Endothelial cell (in vitro differentiated cells): ENCODE data around the gene ANKS1B. TPM values are rescaled to one million over a fixed set of nuclear protein-coding genes. Genes with fewer than 3 reads are reported as not detected.

Experiments used
- DNase-seq: peaks from one replicate; pipeline ENCODE4 v3.0.0; 2021; ENCODE audit warnings: low spot score
- H3K27ac Mint-ChIP-seq: one replicate; pipeline ENCODE4 v1.8.0; 2021; ENCODE audit warnings: mixed read lengths, inconsistent platforms; ENCODE audit not compliant: unreplicated experiment
- H3K27me3 Mint-ChIP-seq: one replicate; pipeline ENCODE4 v1.8.0; 2021; ENCODE audit warnings: mild to moderate bottlenecking, moderate library complexity, mixed read lengths, inconsistent platforms; ENCODE audit not compliant: unreplicated experiment
- H3K36me3 Mint-ChIP-seq: one replicate; pipeline ENCODE4 v1.8.0; 2021; ENCODE audit warnings: mild to moderate bottlenecking, low read depth, mixed read lengths, inconsistent platforms; ENCODE audit not compliant: unreplicated experiment
- H3K4me1 Mint-ChIP-seq: one replicate; pipeline ENCODE4 v1.8.0; 2021; ENCODE audit warnings: mild to moderate bottlenecking, mixed read lengths, inconsistent platforms; ENCODE audit not compliant: unreplicated experiment
- H3K4me3 Mint-ChIP-seq: one replicate; pipeline ENCODE4 v1.8.0; 2021; ENCODE audit warnings: mild to moderate bottlenecking, mixed read lengths, inconsistent platforms; ENCODE audit not compliant: unreplicated experiment
- H3K9me3 Mint-ChIP-seq: one replicate; pipeline ENCODE4 v1.8.0; 2021; ENCODE audit warnings: mixed read lengths, inconsistent platforms; ENCODE audit not compliant: unreplicated experiment
- total RNA-seq: library from RNA; stranded (reverse); fragmentation: NEBNext Ultra II Directional; extraction: Animal tissue kit (Norgen Biotek cat#: 25700); gene quantifications from one replicate; pipeline ENCODE4 v1.2.1, GENCODE V29; 2021; ENCODE audit not compliant: unreplicated experiment
- TF ChIP-seq, protein P1 (sequence below): fragments of 200-600 bp; sonication (generic); IDR thresholded peaks from one replicate; pipeline ENCODE4 v1.5.0; 2021; ENCODE audit warnings: antibody characterized with exemption; ENCODE audit not compliant: unreplicated experiment

The ANKS1B gene
- total RNA-seq, 1 donor from 2014 or later = 2.6 TPM

- no peaks in the 10 kb centered on the region for H3K4me1 Mint-ChIP-seq
- no peaks in the 10 kb centered on the region for H3K27me3 Mint-ChIP-seq
- H3K4me3 Mint-ChIP-seq = no peak overlapping the region
- no peaks in the 10 kb centered on the region for H3K9me3 Mint-ChIP-seq
- H3K27ac Mint-ChIP-seq = no peak overlapping the region
- no peak for DNase-seq
- TF ChIP-seq, protein P1, sequence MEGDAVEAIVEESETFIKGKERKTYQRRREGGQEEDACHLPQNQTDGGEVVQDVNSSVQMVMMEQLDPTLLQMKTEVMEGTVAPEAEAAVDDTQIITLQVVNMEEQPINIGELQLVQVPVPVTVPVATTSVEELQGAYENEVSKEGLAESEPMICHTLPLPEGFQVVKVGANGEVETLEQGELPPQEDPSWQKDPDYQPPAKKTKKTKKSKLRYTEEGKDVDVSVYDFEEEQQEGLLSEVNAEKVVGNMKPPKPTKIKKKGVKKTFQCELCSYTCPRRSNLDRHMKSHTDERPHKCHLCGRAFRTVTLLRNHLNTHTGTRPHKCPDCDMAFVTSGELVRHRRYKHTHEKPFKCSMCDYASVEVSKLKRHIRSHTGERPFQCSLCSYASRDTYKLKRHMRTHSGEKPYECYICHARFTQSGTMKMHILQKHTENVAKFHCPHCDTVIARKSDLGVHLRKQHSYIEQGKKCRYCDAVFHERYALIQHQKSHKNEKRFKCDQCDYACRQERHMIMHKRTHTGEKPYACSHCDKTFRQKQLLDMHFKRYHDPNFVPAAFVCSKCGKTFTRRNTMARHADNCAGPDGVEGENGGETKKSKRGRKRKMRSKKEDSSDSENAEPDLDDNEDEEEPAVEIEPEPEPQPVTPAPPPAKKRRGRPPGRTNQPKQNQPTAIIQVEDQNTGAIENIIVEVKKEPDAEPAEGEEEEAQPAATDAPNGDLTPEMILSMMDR = no peak
- H3K36me3 Mint-ChIP-seq = no peaks in the 10 kb centered on the region
Observed at GRCh38 chr12:99027055-99027393, 957.7 kb downstream of the ANKS1B start.

- TF ChIP-seq, protein P1 = no peak
- Mint-ChIP-seq H3K9me3 (no peaks in the 10 kb centered on the region), H3K4me3 (no peak overlapping the region), H3K27me3 (no peaks in the 10 kb centered on the region), H3K27ac (no peak overlapping the region), H3K36me3 (no peaks in the 10 kb centered on the region), H3K4me1 (no peaks in the 10 kb centered on the region)
- DNase-seq = no peak
Observed at GRCh38 chr12:99026332-99027054, 958.2 kb downstream of the ANKS1B start.

GRCh38 chr12:99024870-99025269 is 959.9 kb downstream of the ANKS1B start:
- no peak overlapping the region for H3K27ac Mint-ChIP-seq
- H3K9me3 Mint-ChIP-seq = no peaks in the 10 kb centered on the region
- TF ChIP-seq, protein P1 = no peak
- no peak for DNase-seq
- no peaks in the 10 kb centered on the region for H3K4me1 Mint-ChIP-seq
- H3K36me3 Mint-ChIP-seq = no peaks in the 10 kb centered on the region
- H3K4me3 Mint-ChIP-seq = no peak overlapping the region
- no peaks in the 10 kb centered on the region for H3K27me3 Mint-ChIP-seq

DNA sequence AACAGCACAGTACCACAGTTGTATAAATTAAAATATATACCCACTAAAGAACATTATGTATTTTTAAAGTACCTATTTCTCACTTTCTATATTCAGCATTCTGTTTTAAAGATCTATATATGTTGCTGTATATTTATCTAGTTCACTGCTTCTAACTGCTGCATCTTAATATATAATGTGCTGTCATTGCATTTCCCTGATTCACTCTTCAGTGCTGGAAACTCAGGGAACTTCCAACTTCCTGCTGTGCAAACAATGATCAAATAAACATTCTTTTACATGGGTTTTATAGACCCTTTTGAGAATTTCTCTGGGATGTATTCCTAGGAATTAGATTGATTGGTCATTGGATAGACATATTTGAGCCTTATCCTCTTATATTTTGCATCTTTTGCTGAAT is 960.5 kb downstream of the ANKS1B start:
- H3K4me3 Mint-ChIP-seq = no peak overlapping the region
- TF ChIP-seq, protein P1 = no peak
- H3K27ac Mint-ChIP-seq = no peak overlapping the region
- no peaks in the 10 kb centered on the region for H3K27me3 Mint-ChIP-seq
- H3K36me3 Mint-ChIP-seq = no peaks in the 10 kb centered on the region
- no peaks in the 10 kb centered on the region for H3K4me1 Mint-ChIP-seq
- DNase-seq = no peak
- no peaks in the 10 kb centered on the region for H3K9me3 Mint-ChIP-seq

GRCh38 chr12:99020871-99021270 is 963.9 kb downstream of the ANKS1B start:
- H3K36me3 Mint-ChIP-seq = no peaks in the 10 kb centered on the region
- H3K4me3 Mint-ChIP-seq = no peak overlapping the region
- DNase-seq = no peak
- TF ChIP-seq, protein P1 = no peak
- H3K9me3 Mint-ChIP-seq = no peaks in the 10 kb centered on the region
- H3K27me3 Mint-ChIP-seq = no peaks in the 10 kb centered on the region
- H3K27ac Mint-ChIP-seq = no peak overlapping the region
- no peaks in the 10 kb centered on the region for H3K4me1 Mint-ChIP-seq
